Glomerular endothelial cell (primary cell): Measurements from ENCODE around the gene GRAMD1A. TPM values are rescaled to one million over a fixed set of nuclear protein-coding genes. Genes with fewer than 3 reads are reported as not detected.

ENCODE experiments used
- DNase-seq: peaks from one replicate; pipeline ENCODE4 v3.0.0-alpha.2; 2011; ENCODE audit warnings: low read depth, low spot score; ENCODE audit errors: extremely low read depth
- total RNA-seq: library from RNA; depleted of rRNA; stranded (reverse); fragments of >200 nt; gene quantifications from 2 replicates; pipeline ENCODE4 v1.2.3, GENCODE V29; 2015

Gene GRAMD1A
- total RNA-seq, 1 donor from 2014 or later = 127 TPM

- no peak for DNase-seq
These were observed 66.8 kb downstream of the GRAMD1A start for GRCh38 chr19:35066691-35067563.

GRCh38 chr19:35068941-35069634 lies 69.0 kb downstream of the GRAMD1A start:
- no peak for DNase-seq

DNA sequence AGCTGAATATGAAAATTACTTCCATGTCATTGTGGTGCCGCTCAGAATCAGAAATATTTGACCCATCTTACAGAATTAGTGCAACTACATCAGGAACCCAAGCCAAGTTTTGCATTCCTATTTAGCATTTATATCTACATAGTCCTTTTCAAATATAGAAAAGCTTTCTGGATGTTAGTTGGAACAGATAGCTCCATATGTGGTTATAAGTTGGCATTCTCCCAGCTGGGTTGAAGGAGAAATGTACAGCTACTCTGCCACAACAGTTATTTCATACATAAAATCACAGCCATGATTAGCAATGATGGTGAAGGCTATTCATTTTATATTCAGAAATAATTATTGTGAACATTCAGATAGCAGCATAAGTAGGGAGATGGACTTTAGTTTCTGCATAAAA lies 69.6 kb downstream of the GRAMD1A start:
- DNase-seq = no peak

- DNase-seq = no peak
These were observed 70.3 kb downstream of the GRAMD1A start for GRCh38 chr19:35070471-35070870.

DNA sequence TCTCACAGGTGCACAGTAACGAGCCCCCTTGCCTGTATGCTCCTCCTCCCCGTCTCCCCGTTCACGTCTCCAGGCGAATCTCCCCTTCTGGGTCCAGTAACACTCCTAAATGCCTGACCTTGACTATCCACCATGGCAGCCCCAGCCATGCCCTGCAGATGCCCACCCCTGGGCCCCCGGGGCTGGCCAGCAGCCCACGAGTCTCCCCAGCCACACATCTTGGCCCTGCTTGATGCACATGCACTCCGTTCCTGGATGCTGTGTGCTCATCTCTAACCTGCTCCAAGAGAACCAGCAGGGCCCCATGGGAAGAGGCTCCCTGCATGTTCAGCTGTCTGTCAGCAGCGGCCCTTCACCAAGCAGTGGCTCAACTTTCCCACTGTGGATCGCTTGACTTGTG lies 73.4 kb downstream of the GRAMD1A start:
- DNase-seq = no peak

DNA sequence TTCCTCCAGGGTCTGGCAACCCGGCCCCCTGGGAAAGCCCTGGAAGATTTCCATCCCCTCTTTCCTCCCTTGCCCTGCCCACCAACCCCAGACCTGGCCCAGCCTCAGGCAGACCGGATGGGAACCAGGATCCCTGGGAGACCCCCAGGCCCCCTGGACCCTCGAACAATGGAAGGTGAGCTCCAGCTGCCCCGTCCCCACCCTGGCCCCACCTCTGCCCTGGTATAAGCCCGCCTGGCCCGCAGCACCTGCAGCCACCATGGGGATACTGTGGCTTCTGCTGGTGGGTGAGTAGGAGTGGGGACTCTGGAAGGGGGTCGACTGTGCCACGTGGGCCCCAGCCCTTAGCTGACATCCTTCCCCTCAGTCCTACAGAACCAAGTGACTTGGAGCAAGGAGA lies 73.8 kb downstream of the GRAMD1A start:
- no peak for DNase-seq

GRCh38 chr19:35074426-35075201 lies 74.5 kb downstream of the GRAMD1A start:
- no peak for DNase-seq

DNA sequence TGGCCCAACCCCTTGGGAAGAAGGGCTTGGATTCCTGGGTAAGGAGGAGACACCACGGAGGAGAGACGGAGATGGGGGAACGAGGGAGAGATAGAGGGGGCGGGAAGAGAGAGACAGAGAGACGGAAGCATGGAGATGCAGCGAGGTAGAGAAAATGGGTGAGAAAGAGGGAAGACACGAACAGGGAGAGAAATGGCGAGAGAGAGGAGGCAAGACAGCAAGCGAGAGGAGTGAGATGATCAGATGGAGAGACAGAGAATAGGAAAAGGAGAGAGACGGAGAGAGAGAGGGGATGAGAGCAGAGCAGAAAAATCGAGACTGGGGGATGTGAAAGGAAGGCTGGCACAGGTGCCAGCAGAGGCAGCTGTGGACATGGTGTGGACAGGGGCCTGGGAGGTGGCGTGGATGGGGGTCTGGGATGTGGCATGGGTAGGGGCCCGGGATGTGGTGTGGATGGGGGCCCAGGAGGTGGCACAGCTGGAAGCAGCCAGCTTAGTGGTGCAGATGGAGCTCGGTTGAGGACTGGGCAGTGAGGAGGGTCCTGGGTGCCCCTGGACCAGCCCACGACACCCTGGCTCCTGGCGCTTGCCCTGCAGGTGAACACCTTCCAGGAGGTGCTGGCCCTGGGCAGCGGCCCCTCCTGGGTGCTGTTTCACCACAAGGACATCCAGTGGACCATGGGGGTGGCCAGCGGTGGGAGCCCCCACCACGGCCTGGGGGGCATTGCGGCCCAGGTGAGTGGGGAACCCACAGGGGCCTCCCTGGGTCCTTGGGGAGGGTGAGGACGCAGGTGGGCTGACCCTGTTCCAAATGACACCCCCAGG lies 75.3 kb downstream of the GRAMD1A start:
- DNase-seq = no peak

DNA sequence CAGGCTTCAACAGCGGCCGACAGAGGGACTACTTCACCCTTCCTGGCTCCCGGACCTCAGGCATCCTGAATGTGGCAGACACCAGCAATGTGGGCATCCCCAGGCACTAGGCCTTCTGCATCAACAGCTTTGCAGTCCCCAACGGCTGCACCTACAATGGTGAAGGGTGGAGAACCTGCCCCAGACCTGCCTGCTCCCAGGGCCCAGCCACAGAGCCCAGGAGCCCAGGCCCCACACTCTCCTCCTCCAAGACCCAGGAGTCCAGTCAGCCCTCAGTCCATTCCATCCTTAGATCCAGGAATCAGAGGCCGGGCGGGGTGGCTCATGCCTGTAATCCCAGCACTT lies 75.9 kb downstream of the GRAMD1A start:
- no peak for DNase-seq

Other genes with a start within 250 kb of the GRAMD1A start
- 7.9 and 9.3 TPM in 2 replicates for gene ZNF599, start 227.1 kb upstream of the GRAMD1A start, total RNA-seq
- gene ZNF30, start 73.4 kb upstream of the GRAMD1A start, total RNA-seq = 2.2 and 3.8 TPM in 2 replicates
- 20.7 and 30.8 TPM in 2 replicates for gene ZNF792, start 36.1 kb upstream of the GRAMD1A start, total RNA-seq
- gene SCN1B, start 30.1 kb downstream of the GRAMD1A start, total RNA-seq = 4.7 and 21.2 TPM in 2 replicates
- gene HPN, start 41.4 kb downstream of the GRAMD1A start, total RNA-seq = not detected in 2 replicates
- not detected in 2 replicates for gene FXYD3, start 115.5 kb downstream of the GRAMD1A start, total RNA-seq
- gene LGI4, start 134.7 kb downstream of the GRAMD1A start, total RNA-seq = not detected in 2 replicates
- not detected in 2 replicates for gene FXYD1, start 138.5 kb downstream of the GRAMD1A start, total RNA-seq
- gene FXYD7, start 142.9 kb downstream of the GRAMD1A start, total RNA-seq = not detected in 2 replicates
- gene FXYD5, start 154.4 kb downstream of the GRAMD1A start, total RNA-seq = 105 and 166 TPM in 2 replicates
- gene FAM187B, start 228.4 kb downstream of the GRAMD1A start, total RNA-seq = not detected in 2 replicates
- 1.6 and 7.5 TPM in 2 replicates for gene LSR, start 248.7 kb downstream of the GRAMD1A start, total RNA-seq